Karpas-422 (cell line): ENCODE data around the gene HERC3. TPM values are rescaled to one million over a fixed set of nuclear protein-coding genes. Genes with fewer than 3 reads are reported as not detected.

Experiments used
- DNase-seq: peaks from one replicate; pipeline ENCODE4 v3.0.0-alpha.2; 2015
- H2AFZ ChIP-seq: fragments of 200-600 bp; sonication (generic); 2 replicates; pipeline ENCODE4 v1.6.1; 2014; ENCODE audit warnings: antibody characterized with exemption, low read length, mixed read lengths
- H3K27ac ChIP-seq: fragments of 200-600 bp; sonication (generic); 2 replicates; pipeline ENCODE4 v1.5.1; 2014; ENCODE audit warnings: mild to moderate bottlenecking, low read length, moderate library complexity
- H3K27me3 ChIP-seq: fragments of 200-600 bp; sonication (generic); 2 replicates; pipeline ENCODE4 v1.6.1; 2014; ENCODE audit warnings: low read length, mixed read lengths
- H3K36me3 ChIP-seq: fragments of 200-600 bp; sonication (generic); 2 replicates; pipeline ENCODE4 v1.6.1; 2014; ENCODE audit warnings: low read length, mixed read lengths; ENCODE audit not compliant: insufficient read depth
- H3K4me1 ChIP-seq: fragments of 200-600 bp; sonication (generic); 2 replicates; pipeline ENCODE4 v1.6.1; 2014; ENCODE audit warnings: mild to moderate bottlenecking, low read length, mixed read lengths
- H3K4me2 ChIP-seq: fragments of 200-600 bp; sonication (generic); 2 replicates; pipeline ENCODE4 v1.6.1; 2014; ENCODE audit warnings: low read length, low read depth, mild to moderate bottlenecking; ENCODE audit not compliant: poor library complexity, severe bottlenecking
- H3K4me3 ChIP-seq: fragments of 200-600 bp; sonication (generic); 2 replicates; pipeline ENCODE4 v1.5.1; 2014; ENCODE audit warnings: mild to moderate bottlenecking, antibody characterized with exemption, low read length, mixed read lengths
- H3K79me2 ChIP-seq: fragments of 200-600 bp; sonication (generic); 2 replicates; pipeline ENCODE4 v1.6.1; 2014; ENCODE audit warnings: mild to moderate bottlenecking, low read length, mixed read lengths
- H3K9ac ChIP-seq: fragments of 200-600 bp; sonication (generic); 2 replicates; pipeline ENCODE4 v1.6.0; 2014; ENCODE audit warnings: low read length
- H3K9me2 ChIP-seq: fragments of 200-600 bp; sonication (generic), shearing (Covaris generic); replicated peaks from 2 replicates; pipeline ENCODE4 v1.6.0; 2014; ENCODE audit warnings: mild to moderate bottlenecking, low read length, moderate library complexity; ENCODE audit not compliant: insufficient read depth
- H3K9me3 ChIP-seq: fragments of 300-700, 200-600 bp; sonication (generic); 2 replicates; pipeline ENCODE4 v1.6.1; 2014; ENCODE audit warnings: low read length, mixed read lengths
- H4K20me1 ChIP-seq: fragments of 200-600 bp; sonication (generic); 2 replicates; pipeline ENCODE4 v1.6.1; 2014; ENCODE audit warnings: mild to moderate bottlenecking, antibody characterized with exemption, low read length, low read depth; ENCODE audit not compliant: insufficient read depth
- total RNA-seq: library from RNA; depleted of rRNA; stranded (reverse); fragments of >200 nt; shearing (Covaris generic); gene quantifications from 2 replicates; pipeline ENCODE4 v1.2.3, GENCODE V29; 2014; ENCODE audit warnings: low replicate concordance

The HERC3 gene
- total RNA-seq, 1 experiment from 2014 or later = 12.9 TPM

- no peak overlapping the region for H3K4me2 ChIP-seq
- no peak overlapping the region for H3K27ac ChIP-seq
- H3K4me1 ChIP-seq = peaks cover 9% of the 10 kb centered on the region
- H3K79me2 ChIP-seq = no peaks in the 10 kb centered on the region
- H2AFZ ChIP-seq = no peak overlapping the region
- no peak overlapping the region for H3K4me3 ChIP-seq
- H3K9me2 ChIP-seq = no peaks in the 10 kb centered on the region
- H3K9ac ChIP-seq = no peak overlapping the region
- H3K36me3 ChIP-seq = no peaks in the 10 kb centered on the region
- no peaks in the 10 kb centered on the region for H3K9me3 ChIP-seq
- no peak for DNase-seq
- no peaks in the 10 kb centered on the region for H4K20me1 ChIP-seq
- no peaks in the 10 kb centered on the region for H3K27me3 ChIP-seq
Observed at GRCh38 chr4:88705223-88705622, 112.9 kb downstream of the HERC3 start.

GRCh38 chr4:88705805-88706492 is 113.7 kb downstream of the HERC3 start:
- Histone ChIP-seq H2AFZ (no peak overlapping the region), H3K4me2 (no peak overlapping the region), H3K27ac (no peak overlapping the region), H3K4me3 (no peak overlapping the region), H4K20me1 (no peaks in the 10 kb centered on the region), H3K79me2 (no peaks in the 10 kb centered on the region), H3K9me2 (no peaks in the 10 kb centered on the region), H3K4me1 (peaks cover 9% of the 10 kb centered on the region), H3K9ac (no peak overlapping the region), H3K9me3 (no peaks in the 10 kb centered on the region), H3K27me3 (no peaks in the 10 kb centered on the region), H3K36me3 (no peaks in the 10 kb centered on the region)
- no peak for DNase-seq

GRCh38 chr4:88706574-88706973 is 114.3 kb downstream of the HERC3 start:
- Histone ChIP-seq H3K27ac (no peak overlapping the region), H3K36me3 (no peaks in the 10 kb centered on the region), H3K27me3 (no peaks in the 10 kb centered on the region), H4K20me1 (no peaks in the 10 kb centered on the region), H3K9ac (no peak overlapping the region), H3K4me2 (no peak overlapping the region), H2AFZ (no peak overlapping the region), H3K79me2 (no peaks in the 10 kb centered on the region), H3K9me2 (no peaks in the 10 kb centered on the region), H3K9me3 (no peaks in the 10 kb centered on the region), H3K4me1 (peaks cover 9% of the 10 kb centered on the region), H3K4me3 (no peak overlapping the region)
- peak; percentile 46 for DNase-seq

- no peaks in the 10 kb centered on the region for H4K20me1 ChIP-seq
- no peak for DNase-seq
- H3K4me2 ChIP-seq = no peak overlapping the region
- no peaks in the 10 kb centered on the region; the same call in 1 of the 2 replicates for H3K36me3 ChIP-seq
- no peaks in the 10 kb centered on the region for H3K9me2 ChIP-seq
- H3K79me2 ChIP-seq = no peaks in the 10 kb centered on the region
- no peak overlapping the region for H2AFZ ChIP-seq
- no peak overlapping the region for H3K9ac ChIP-seq
- no peaks in the 10 kb centered on the region for H3K9me3 ChIP-seq
- H3K27ac ChIP-seq = no peak overlapping the region
- no peaks in the 10 kb centered on the region for H3K27me3 ChIP-seq
- no peak overlapping the region for H3K4me3 ChIP-seq
- peaks cover 9% of the 10 kb centered on the region for H3K4me1 ChIP-seq
Observed at GRCh38 chr4:88709989-88710388, 117.7 kb downstream of the HERC3 start.

GRCh38 chr4:88713782-88714181 is 121.5 kb downstream of the HERC3 start:
- Histone ChIP-seq H3K4me2 (no peak overlapping the region), H3K79me2 (no peaks in the 10 kb centered on the region), H3K27ac (no peak overlapping the region), H3K9me3 (peaks cover 9% of the 10 kb centered on the region), H2AFZ (no peak overlapping the region), H3K9ac (no peak overlapping the region), H4K20me1 (no peaks in the 10 kb centered on the region), H3K4me3 (no peak overlapping the region), H3K9me2 (no peaks in the 10 kb centered on the region), H3K36me3 (peaks cover 12% of the 10 kb centered on the region), H3K4me1 (no peaks in the 10 kb centered on the region), H3K27me3 (no peaks in the 10 kb centered on the region)
- no peak for DNase-seq

GRCh38 chr4:88718098-88718497 is 125.8 kb downstream of the HERC3 start:
- H3K9me3 ChIP-seq = peaks cover 9% of the 10 kb centered on the region
- H3K4me2 ChIP-seq = no peak overlapping the region
- H3K9ac ChIP-seq = no peak overlapping the region
- no peaks in the 10 kb centered on the region for H4K20me1 ChIP-seq
- H3K4me3 ChIP-seq = no peak overlapping the region
- no peak overlapping the region for H3K27ac ChIP-seq
- no peak overlapping the region for H2AFZ ChIP-seq
- no peaks in the 10 kb centered on the region for H3K27me3 ChIP-seq
- H3K4me1 ChIP-seq = no peaks in the 10 kb centered on the region
- DNase-seq = no peak
- no peaks in the 10 kb centered on the region for H3K9me2 ChIP-seq
- H3K79me2 ChIP-seq = no peaks in the 10 kb centered on the region
- peaks cover 12% of the 10 kb centered on the region for H3K36me3 ChIP-seq

GRCh38 chr4:88719381-88719780 is 127.1 kb downstream of the HERC3 start:
- H3K27me3 ChIP-seq = no peaks in the 10 kb centered on the region
- H3K4me3 ChIP-seq = no peak overlapping the region
- no peak for DNase-seq
- peaks cover 12% of the 10 kb centered on the region for H3K36me3 ChIP-seq
- peaks cover 9% of the 10 kb centered on the region for H3K9me3 ChIP-seq
- H3K4me2 ChIP-seq = no peak overlapping the region
- H3K4me1 ChIP-seq = no peaks in the 10 kb centered on the region
- H2AFZ ChIP-seq = no peak overlapping the region
- no peaks in the 10 kb centered on the region for H4K20me1 ChIP-seq
- H3K9ac ChIP-seq = no peak overlapping the region
- no peaks in the 10 kb centered on the region for H3K79me2 ChIP-seq
- H3K9me2 ChIP-seq = no peaks in the 10 kb centered on the region
- H3K27ac ChIP-seq = no peak overlapping the region

- Histone ChIP-seq H3K36me3 (peaks cover 12% of the 10 kb centered on the region), H3K9ac (no peak overlapping the region), H3K9me3 (peaks cover 9% of the 10 kb centered on the region), H2AFZ (no peak overlapping the region), H3K79me2 (no peaks in the 10 kb centered on the region), H3K4me3 (no peak overlapping the region), H3K9me2 (no peaks in the 10 kb centered on the region), H3K4me2 (no peak overlapping the region), H4K20me1 (no peaks in the 10 kb centered on the region), H3K4me1 (no peaks in the 10 kb centered on the region), H3K27me3 (no peaks in the 10 kb centered on the region), H3K27ac (no peak overlapping the region)
- DNase-seq = no peak
Observed at GRCh38 chr4:88720451-88721428, 128.5 kb downstream of the HERC3 start.
